ENCODE results near the gene TMEM108.

The TMEM108 gene

DNA sequence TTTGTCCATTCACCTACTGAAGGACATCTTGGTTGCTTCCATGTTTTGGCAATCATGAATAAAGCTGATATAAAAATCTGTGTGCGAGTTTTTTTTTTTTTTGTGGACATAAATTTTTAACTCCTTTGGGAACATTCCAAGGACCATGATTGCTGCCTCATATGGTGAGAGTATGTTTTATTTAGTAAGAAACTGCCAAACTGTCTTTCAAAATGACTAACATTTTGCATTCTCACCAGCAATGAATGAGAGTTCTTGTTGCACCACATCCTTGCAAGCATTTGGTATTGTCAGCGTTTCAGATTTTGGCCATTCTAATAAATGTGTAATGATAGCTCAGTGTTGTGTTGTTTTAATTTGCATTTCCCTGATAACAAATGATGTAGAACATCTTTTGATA is 12.7 kb downstream of the TMEM108 start:
- Histone ChIP-seq H3K4me1 (ENCODE audit: control insufficient read depth in 1 of 2, insufficient read depth in 2 of 2, low read length in 2 of 2) (no peaks in the 10 kb centered on the region), H3K4me3 (ENCODE audit: low read depth in 1 of 2, low read length in 2 of 2) (no peak overlapping the region), H3K9ac (ENCODE audit: low read depth in 1 of 2, low read length in 2 of 2) (no peak overlapping the region), H3K9me3 (ENCODE audit: control insufficient read depth in 1 of 2, low read length in 2 of 2) (no peaks in the 10 kb centered on the region), H3K27me3 (ENCODE audit: control insufficient read depth in 1 of 2, insufficient read depth in 2 of 2, low read length in 2 of 2) (peaks cover 0 to 4% of the 10 kb centered on the region in 2 donors), H3K27ac (ENCODE audit: low read depth, low read length) (no peak overlapping the region), H3K36me3 (ENCODE audit: control insufficient read depth in 1 of 2, insufficient read depth in 2 of 2, low read length in 2 of 2) (no peaks in the 10 kb centered on the region)

- peaks cover 0 to 4% of the 10 kb centered on the region in 2 donors for H3K27me3 ChIP-seq (ENCODE audit: control insufficient read depth in 1 of 2, insufficient read depth in 2 of 2, low read length in 2 of 2)
- H3K4me1 ChIP-seq (ENCODE audit: control insufficient read depth in 1 of 2, insufficient read depth in 2 of 2, low read length in 2 of 2): no peaks in the 10 kb centered on the region
- H3K4me3 ChIP-seq (ENCODE audit: low read depth in 1 of 2, low read length in 2 of 2): no peak overlapping the region
- H3K27ac ChIP-seq (ENCODE audit: low read depth, low read length): no peak overlapping the region
- no peaks in the 10 kb centered on the region for H3K36me3 ChIP-seq (ENCODE audit: control insufficient read depth in 1 of 2, insufficient read depth in 2 of 2, low read length in 2 of 2)
- no peak overlapping the region for H3K9ac ChIP-seq (ENCODE audit: low read depth in 1 of 2, low read length in 2 of 2)
- no peaks in the 10 kb centered on the region for H3K9me3 ChIP-seq (ENCODE audit: control insufficient read depth in 1 of 2, low read length in 2 of 2)
Measured at GRCh38 chr3:133053532-133053931, 15.3 kb downstream of the TMEM108 start.

GRCh38 chr3:133054586-133054985 is 16.4 kb downstream of the TMEM108 start:
- H3K9ac ChIP-seq (ENCODE audit: low read depth in 1 of 2, low read length in 2 of 2): no peak overlapping the region
- H3K36me3 ChIP-seq (ENCODE audit: control insufficient read depth in 1 of 2, insufficient read depth in 2 of 2, low read length in 2 of 2): no peaks in the 10 kb centered on the region
- H3K4me3 ChIP-seq (ENCODE audit: low read depth in 1 of 2, low read length in 2 of 2): no peak overlapping the region
- H3K27me3 ChIP-seq (ENCODE audit: control insufficient read depth in 1 of 2, insufficient read depth in 2 of 2, low read length in 2 of 2): peaks cover 0 to 4% of the 10 kb centered on the region in 2 donors
- no peak overlapping the region for H3K27ac ChIP-seq (ENCODE audit: low read depth, low read length)
- no peaks in the 10 kb centered on the region for H3K9me3 ChIP-seq (ENCODE audit: control insufficient read depth in 1 of 2, low read length in 2 of 2)
- H3K4me1 ChIP-seq (ENCODE audit: control insufficient read depth in 1 of 2, insufficient read depth in 2 of 2, low read length in 2 of 2): no peaks in the 10 kb centered on the region

GRCh38 chr3:133055339-133055738 is 17.1 kb downstream of the TMEM108 start:
- Histone ChIP-seq H3K4me1 (ENCODE audit: control insufficient read depth in 1 of 2, insufficient read depth in 2 of 2, low read length in 2 of 2) (no peaks in the 10 kb centered on the region), H3K9ac (ENCODE audit: low read depth in 1 of 2, low read length in 2 of 2) (no peak overlapping the region), H3K4me3 (ENCODE audit: low read depth in 1 of 2, low read length in 2 of 2) (no peak overlapping the region), H3K9me3 (ENCODE audit: control insufficient read depth in 1 of 2, low read length in 2 of 2) (no peaks in the 10 kb centered on the region), H3K27ac (ENCODE audit: low read depth, low read length) (no peak overlapping the region), H3K27me3 (ENCODE audit: control insufficient read depth in 1 of 2, insufficient read depth in 2 of 2, low read length in 2 of 2) (no peaks in the 10 kb centered on the region), H3K36me3 (ENCODE audit: control insufficient read depth in 1 of 2, insufficient read depth in 2 of 2, low read length in 2 of 2) (no peaks in the 10 kb centered on the region)

DNA sequence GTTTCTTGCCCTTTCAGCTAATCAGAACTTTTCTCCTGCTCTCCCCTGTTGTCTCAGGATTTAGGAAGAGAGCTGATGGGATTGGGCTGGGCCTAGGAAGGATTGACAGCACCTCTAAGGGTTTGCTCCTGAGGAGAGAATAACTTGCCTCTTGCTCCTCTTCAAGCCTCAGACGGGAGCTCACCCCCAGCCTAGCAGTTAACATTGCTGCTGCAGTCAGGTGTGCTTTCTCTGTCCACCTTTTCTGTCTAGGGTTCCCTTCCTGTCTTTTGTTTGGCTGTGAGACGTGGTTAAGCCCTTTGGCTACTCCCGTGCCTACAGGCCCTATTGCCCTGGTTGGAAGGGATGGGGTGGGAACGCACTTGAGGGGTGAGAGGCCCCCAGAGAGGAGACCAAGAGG is 20.1 kb downstream of the TMEM108 start:
- no peaks in the 10 kb centered on the region for H3K4me1 ChIP-seq (ENCODE audit: control insufficient read depth in 1 of 2, insufficient read depth in 2 of 2, low read length in 2 of 2)
- no peak overlapping the region for H3K27ac ChIP-seq (ENCODE audit: low read depth, low read length)

GRCh38 chr3:133058831-133059230 is 20.6 kb downstream of the TMEM108 start:
- H3K27ac ChIP-seq (ENCODE audit: low read depth, low read length): no peak overlapping the region
- H3K4me1 ChIP-seq (ENCODE audit: control insufficient read depth in 1 of 2, insufficient read depth in 2 of 2, low read length in 2 of 2): no peaks in the 10 kb centered on the region
- H3K9ac ChIP-seq (ENCODE audit: low read depth in 1 of 2, low read length in 2 of 2): no peak overlapping the region
- H3K4me3 ChIP-seq (ENCODE audit: low read depth in 1 of 2, low read length in 2 of 2): no peak overlapping the region
- H3K27me3 ChIP-seq (ENCODE audit: control insufficient read depth in 1 of 2, insufficient read depth in 2 of 2, low read length in 2 of 2): no peaks in the 10 kb centered on the region
- H3K36me3 ChIP-seq (ENCODE audit: control insufficient read depth in 1 of 2, insufficient read depth in 2 of 2, low read length in 2 of 2): no peaks in the 10 kb centered on the region
- no peaks in the 10 kb centered on the region for H3K9me3 ChIP-seq (ENCODE audit: control insufficient read depth in 1 of 2, low read length in 2 of 2)

More for the DNA sequence above, 20.1 kb downstream of the TMEM108 start:
- Histone ChIP-seq H3K27me3 (ENCODE audit: control insufficient read depth in 1 of 2, insufficient read depth in 2 of 2, low read length in 2 of 2) (no peaks in the 10 kb centered on the region), H3K36me3 (ENCODE audit: control insufficient read depth in 1 of 2, insufficient read depth in 2 of 2, low read length in 2 of 2) (no peaks in the 10 kb centered on the region), H3K9ac (ENCODE audit: low read depth in 1 of 2, low read length in 2 of 2) (no peak overlapping the region), H3K4me3 (ENCODE audit: low read depth in 1 of 2, low read length in 2 of 2) (no peak overlapping the region), H3K9me3 (ENCODE audit: control insufficient read depth in 1 of 2, low read length in 2 of 2) (no peaks in the 10 kb centered on the region)

- no peak overlapping the region for H3K9ac ChIP-seq (ENCODE audit: low read depth in 1 of 2, low read length in 2 of 2)
- no peak overlapping the region for H3K27ac ChIP-seq (ENCODE audit: low read depth, low read length)
- no peaks in the 10 kb centered on the region for H3K9me3 ChIP-seq (ENCODE audit: control insufficient read depth in 1 of 2, low read length in 2 of 2)
- no peaks in the 10 kb centered on the region for H3K27me3 ChIP-seq (ENCODE audit: control insufficient read depth in 1 of 2, insufficient read depth in 2 of 2, low read length in 2 of 2)
- no peak overlapping the region for H3K4me3 ChIP-seq (ENCODE audit: low read depth in 1 of 2, low read length in 2 of 2)
- H3K4me1 ChIP-seq (ENCODE audit: control insufficient read depth in 1 of 2, insufficient read depth in 2 of 2, low read length in 2 of 2): no peaks in the 10 kb centered on the region
- H3K36me3 ChIP-seq (ENCODE audit: control insufficient read depth in 1 of 2, insufficient read depth in 2 of 2, low read length in 2 of 2): no peaks in the 10 kb centered on the region
Measured at GRCh38 chr3:133065193-133065961, 27.2 kb downstream of the TMEM108 start.

DNA sequence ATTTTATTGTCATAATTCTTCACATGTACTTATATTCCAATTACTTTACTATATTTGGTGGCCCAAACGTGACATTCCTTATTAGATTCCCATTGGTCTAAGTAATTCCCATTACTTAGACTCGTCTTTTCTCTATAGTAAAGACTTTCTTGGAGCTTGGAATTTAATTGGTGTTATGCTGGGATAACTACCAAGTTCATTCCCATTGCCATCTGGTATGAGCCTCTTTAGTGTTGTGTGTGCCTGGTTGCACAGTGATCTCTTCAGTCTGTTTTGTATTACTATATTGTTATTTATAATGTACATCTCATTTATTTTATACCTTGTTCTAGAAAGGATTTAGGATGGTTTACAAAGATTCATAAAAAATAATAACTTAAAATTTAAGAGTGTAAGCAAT is 27.8 kb downstream of the TMEM108 start:
- no peaks in the 10 kb centered on the region for H3K36me3 ChIP-seq (ENCODE audit: control insufficient read depth in 1 of 2, insufficient read depth in 2 of 2, low read length in 2 of 2)
- H3K27me3 ChIP-seq (ENCODE audit: control insufficient read depth in 1 of 2, insufficient read depth in 2 of 2, low read length in 2 of 2): no peaks in the 10 kb centered on the region
- no peaks in the 10 kb centered on the region for H3K9me3 ChIP-seq (ENCODE audit: control insufficient read depth in 1 of 2, low read length in 2 of 2)

GRCh38 chr3:133069556-133070286 is 31.5 kb downstream of the TMEM108 start:
- H3K27ac ChIP-seq (ENCODE audit: low read depth, low read length): no peak overlapping the region
- H3K27me3 ChIP-seq (ENCODE audit: control insufficient read depth in 1 of 2, insufficient read depth in 2 of 2, low read length in 2 of 2): no peaks in the 10 kb centered on the region
- H3K36me3 ChIP-seq (ENCODE audit: control insufficient read depth in 1 of 2, insufficient read depth in 2 of 2, low read length in 2 of 2): no peaks in the 10 kb centered on the region
- no peaks in the 10 kb centered on the region for H3K4me1 ChIP-seq (ENCODE audit: control insufficient read depth in 1 of 2, insufficient read depth in 2 of 2, low read length in 2 of 2)
- no peak overlapping the region for H3K9ac ChIP-seq (ENCODE audit: low read depth in 1 of 2, low read length in 2 of 2)
- H3K9me3 ChIP-seq (ENCODE audit: control insufficient read depth in 1 of 2, low read length in 2 of 2): no peaks in the 10 kb centered on the region
- no peak overlapping the region for H3K4me3 ChIP-seq (ENCODE audit: low read depth in 1 of 2, low read length in 2 of 2)

More for the DNA sequence above, 27.8 kb downstream of the TMEM108 start:
- Histone ChIP-seq H3K4me1 (ENCODE audit: control insufficient read depth in 1 of 2, insufficient read depth in 2 of 2, low read length in 2 of 2) (no peaks in the 10 kb centered on the region), H3K9ac (ENCODE audit: low read depth in 1 of 2, low read length in 2 of 2) (no peak overlapping the region), H3K4me3 (ENCODE audit: low read depth in 1 of 2, low read length in 2 of 2) (no peak overlapping the region), H3K27ac (ENCODE audit: low read depth, low read length) (no peak overlapping the region)

DNA sequence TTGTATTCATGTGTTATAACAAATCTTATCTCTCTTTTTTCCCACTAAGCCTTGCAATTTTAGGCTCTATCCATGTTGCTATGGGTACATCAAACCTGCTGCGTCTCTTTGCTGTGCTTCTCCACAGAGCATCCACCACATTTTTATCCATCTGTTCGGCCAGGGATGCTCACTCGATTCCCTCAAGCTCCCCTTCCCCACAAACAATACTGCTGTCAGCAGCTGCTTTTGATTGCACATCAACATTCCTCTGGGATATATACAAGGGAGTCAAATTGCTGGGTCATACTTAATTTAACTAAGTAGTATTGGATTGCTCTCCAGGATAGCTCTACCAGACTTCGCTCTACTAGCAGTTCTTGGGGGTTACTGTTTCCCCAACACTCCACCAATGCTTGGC is 36.8 kb downstream of the TMEM108 start:
- Histone ChIP-seq H3K27me3 (ENCODE audit: control insufficient read depth in 1 of 2, insufficient read depth in 2 of 2, low read length in 2 of 2) (no peaks in the 10 kb centered on the region), H3K36me3 (ENCODE audit: control insufficient read depth in 1 of 2, insufficient read depth in 2 of 2, low read length in 2 of 2) (no peaks in the 10 kb centered on the region), H3K4me1 (ENCODE audit: control insufficient read depth in 1 of 2, insufficient read depth in 2 of 2, low read length in 2 of 2) (no peaks in the 10 kb centered on the region), H3K27ac (ENCODE audit: low read depth, low read length) (no peak overlapping the region), H3K4me3 (ENCODE audit: low read depth in 1 of 2, low read length in 2 of 2) (no peak overlapping the region), H3K9ac (ENCODE audit: low read depth in 1 of 2, low read length in 2 of 2) (no peak overlapping the region), H3K9me3 (ENCODE audit: control insufficient read depth in 1 of 2, low read length in 2 of 2) (no peaks in the 10 kb centered on the region)
